ENCODE data around the gene GSTA2.

GRCh38 chr6:52739134-52739533 is 24.1 kb downstream of the GSTA2 start:
- TF ChIP-seq CTCF (IDR thresholded peaks at IDR 0.05; ENCODE audit: low read length) (no peak), EZH2 (IDR thresholded peaks at IDR 0.05; ENCODE audit: borderline replicate concordance, low read length) (no peak)
